ENCODE results near the gene COL4A1. TPM values are rescaled to one million over a fixed set of nuclear protein-coding genes. Genes with fewer than 3 reads are reported as not detected.

COL4A1 gene
- total and polyA plus RNA-seq, 2 of the 13 experiments (the other 11 are each of a cell fraction or from before 2014, with no cell fraction given), result not detected

DNA sequence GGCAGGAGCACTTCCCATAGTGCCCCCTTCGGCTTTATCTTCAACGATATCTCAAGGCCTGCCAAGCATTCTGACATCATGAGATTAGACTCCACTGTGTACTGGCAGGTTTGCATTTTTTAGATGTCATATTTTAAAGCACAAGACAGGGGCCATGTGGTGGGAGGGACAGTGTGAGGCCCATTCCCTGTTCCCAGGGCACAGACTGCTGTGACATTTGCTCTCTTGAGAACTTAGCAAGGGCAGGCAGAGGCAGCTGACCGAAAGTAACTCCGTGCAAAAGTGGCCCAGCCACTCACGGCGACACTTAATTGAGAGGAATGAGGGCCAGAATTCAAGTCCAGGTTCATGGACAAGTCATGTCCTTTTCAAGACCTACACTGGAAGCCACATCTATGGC is 201.8 kb downstream of the COL4A1 start (continued):
- TF ChIP-seq, protein P1, sequence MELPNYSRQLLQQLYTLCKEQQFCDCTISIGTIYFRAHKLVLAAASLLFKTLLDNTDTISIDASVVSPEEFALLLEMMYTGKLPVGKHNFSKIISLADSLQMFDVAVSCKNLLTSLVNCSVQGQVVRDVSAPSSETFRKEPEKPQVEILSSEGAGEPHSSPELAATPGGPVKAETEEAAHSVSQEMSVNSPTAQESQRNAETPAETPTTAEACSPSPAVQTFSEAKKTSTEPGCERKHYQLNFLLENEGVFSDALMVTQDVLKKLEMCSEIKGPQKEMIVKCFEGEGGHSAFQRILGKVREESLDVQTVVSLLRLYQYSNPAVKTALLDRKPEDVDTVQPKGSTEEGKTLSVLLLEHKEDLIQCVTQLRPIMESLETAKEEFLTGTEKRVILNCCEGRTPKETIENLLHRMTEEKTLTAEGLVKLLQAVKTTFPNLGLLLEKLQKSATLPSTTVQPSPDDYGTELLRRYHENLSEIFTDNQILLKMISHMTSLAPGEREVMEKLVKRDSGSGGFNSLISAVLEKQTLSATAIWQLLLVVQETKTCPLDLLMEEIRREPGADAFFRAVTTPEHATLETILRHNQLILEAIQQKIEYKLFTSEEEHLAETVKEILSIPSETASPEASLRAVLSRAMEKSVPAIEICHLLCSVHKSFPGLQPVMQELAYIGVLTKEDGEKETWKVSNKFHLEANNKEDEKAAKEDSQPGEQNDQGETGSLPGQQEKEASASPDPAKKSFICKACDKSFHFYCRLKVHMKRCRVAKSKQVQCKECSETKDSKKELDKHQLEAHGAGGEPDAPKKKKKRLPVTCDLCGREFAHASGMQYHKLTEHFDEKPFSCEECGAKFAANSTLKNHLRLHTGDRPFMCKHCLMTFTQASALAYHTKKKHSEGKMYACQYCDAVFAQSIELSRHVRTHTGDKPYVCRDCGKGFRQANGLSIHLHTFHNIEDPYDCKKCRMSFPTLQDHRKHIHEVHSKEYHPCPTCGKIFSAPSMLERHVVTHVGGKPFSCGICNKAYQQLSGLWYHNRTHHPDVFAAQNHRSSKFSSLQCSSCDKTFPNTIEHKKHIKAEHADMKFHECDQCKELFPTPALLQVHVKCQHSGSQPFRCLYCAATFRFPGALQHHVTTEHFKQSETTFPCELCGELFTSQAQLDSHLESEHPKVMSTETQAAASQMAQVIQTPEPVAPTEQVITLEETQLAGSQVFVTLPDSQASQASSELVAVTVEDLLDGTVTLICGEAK (IDR thresholded peaks at IDR 0.05), result no peak
- TF ChIP-seq, protein P1 (CRISPR knock-in tag; IDR thresholded peaks at IDR 0.05), result no peak
- TF ChIP-seq RFX5 (IDR thresholded peaks at IDR 0.05; ENCODE audit: low read depth, low read length), result no peak
- no peak for TF ChIP-seq ZNF724P (CRISPR knock-in tag; IDR thresholded peaks at IDR 0.05; ENCODE audit: borderline replicate concordance)
- no peak for TF ChIP-seq ARHGAP35 (CRISPR knock-in tag; IDR thresholded peaks at IDR 0.05; ENCODE audit: borderline replicate concordance)
- TF ChIP-seq ZNF777 (CRISPR knock-in tag; IDR thresholded peaks at IDR 0.05), result no peak
- no peak for TF ChIP-seq MIER3 (CRISPR knock-in tag; IDR thresholded peaks at IDR 0.05; ENCODE audit: borderline replicate concordance)
- no peak for TF ChIP-seq ZNF839 (CRISPR knock-in tag; IDR thresholded peaks at IDR 0.05; ENCODE audit: borderline replicate concordance)
- TF ChIP-seq, protein P2, sequence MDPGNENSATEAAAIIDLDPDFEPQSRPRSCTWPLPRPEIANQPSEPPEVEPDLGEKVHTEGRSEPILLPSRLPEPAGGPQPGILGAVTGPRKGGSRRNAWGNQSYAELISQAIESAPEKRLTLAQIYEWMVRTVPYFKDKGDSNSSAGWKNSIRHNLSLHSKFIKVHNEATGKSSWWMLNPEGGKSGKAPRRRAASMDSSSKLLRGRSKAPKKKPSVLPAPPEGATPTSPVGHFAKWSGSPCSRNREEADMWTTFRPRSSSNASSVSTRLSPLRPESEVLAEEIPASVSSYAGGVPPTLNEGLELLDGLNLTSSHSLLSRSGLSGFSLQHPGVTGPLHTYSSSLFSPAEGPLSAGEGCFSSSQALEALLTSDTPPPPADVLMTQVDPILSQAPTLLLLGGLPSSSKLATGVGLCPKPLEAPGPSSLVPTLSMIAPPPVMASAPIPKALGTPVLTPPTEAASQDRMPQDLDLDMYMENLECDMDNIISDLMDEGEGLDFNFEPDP (CRISPR knock-in tag; conservative IDR thresholded peaks at IDR 0.05), result no peak
- no peak for TF ChIP-seq NRL (CRISPR knock-in tag; IDR thresholded peaks at IDR 0.05; ENCODE audit: borderline replicate concordance)
- no peak for TF ChIP-seq GTF2F1 (IDR thresholded peaks at IDR 0.05; ENCODE audit: low read length)
- no peak for TF ChIP-seq GZF1 (CRISPR knock-in tag; IDR thresholded peaks at IDR 0.05)
